Measurements from ENCODE around the gene CA10.

DNA sequence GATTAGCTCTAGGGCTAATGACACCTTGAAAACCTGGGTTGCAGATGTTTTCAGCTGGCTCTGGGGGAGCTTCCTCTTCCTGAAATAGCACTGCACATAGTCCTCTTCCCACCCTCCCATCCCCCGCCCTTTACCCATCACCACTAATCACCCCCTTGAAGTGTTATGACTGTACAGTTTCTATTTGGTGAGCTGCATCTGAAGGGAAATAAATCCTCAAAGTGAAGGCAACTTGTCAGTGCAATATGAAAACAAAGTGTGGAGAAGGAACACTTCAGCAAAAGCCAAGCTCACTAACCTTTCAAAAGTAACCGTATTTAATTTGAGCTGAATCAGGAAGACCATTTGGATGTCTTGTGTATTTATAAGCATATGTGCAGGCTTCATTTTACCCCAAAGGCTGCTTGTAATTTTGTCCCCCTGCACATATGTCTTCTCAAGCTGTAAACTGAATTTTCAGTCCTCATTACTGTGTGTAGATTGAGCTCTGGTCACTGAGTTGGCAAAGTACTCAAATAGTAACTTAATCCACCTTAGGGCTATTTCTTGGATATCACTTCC is 44.1 kb upstream of the CA10 start:
- no peak for TF ChIP-seq CTCF (IDR thresholded peaks at IDR 0.05)
- no peak for TF ChIP-seq POLR2A (IDR thresholded peaks at IDR 0.05)
- TF ChIP-seq EP300 (IDR thresholded peaks at IDR 0.05): no peak
- TF ChIP-seq POLR2AphosphoS5 (IDR thresholded peaks at IDR 0.05): no peak
